Erythroblast (primary cell): ENCODE measurements around the gene CAPN11.

Experiments used
- GATA1 ChIP-seq: IDR thresholded peaks from 2 replicates; pipeline ENCODE4 v1.6.1; 2011; ENCODE audit warnings: low read depth, mild to moderate bottlenecking, control low read depth, low read length, moderate library complexity
- POLR2A ChIP-seq: IDR thresholded peaks from 2 replicates; pipeline ENCODE4 v1.6.1; 2011; ENCODE audit warnings: mild to moderate bottlenecking, low read length

DNA sequence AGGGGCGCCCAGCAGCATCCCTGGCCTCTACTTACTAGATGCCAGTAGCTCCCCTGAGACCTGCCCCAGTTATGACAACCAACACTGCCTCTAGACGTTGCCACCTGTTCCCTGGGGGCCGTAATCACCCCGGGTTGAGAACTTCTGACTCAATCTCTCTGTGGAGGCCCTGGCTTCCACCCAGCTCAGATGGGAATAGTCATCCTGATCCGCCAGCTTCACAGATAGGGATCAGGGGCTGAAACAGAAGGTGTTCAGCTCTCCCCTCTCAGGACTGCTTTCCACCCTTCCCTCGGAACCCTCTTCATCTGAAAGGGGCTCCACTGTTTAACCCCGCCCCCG, 3.3 kb downstream of the CAPN11 start:
- TF ChIP-seq POLR2A = no peak
- no peak for TF ChIP-seq GATA1
